Thoracic aorta (tissue), 2 donors: ENCODE results near the gene MPZL1. TPM values are rescaled to one million over a fixed set of nuclear protein-coding genes. Genes with fewer than 3 reads are reported as not detected.
"Not testable (repeated sequence)": the region's sequence is repeated elsewhere in the genome, so short reads cannot be mapped to it uniquely, and the experiment has no call there.

Source experiments
- ATAC-seq: fragments of 150-250 bp; one replicate; pipeline ENCODE4 v1.8.0; 2017; ENCODE audit warnings: low read depth; ENCODE audit not compliant: insufficient number of reproducible peaks, low FRiP score
- DNase-seq: peaks from one replicate; pipeline ENCODE4 v3.0.0-alpha.2; 2020; ENCODE audit warnings: low spot score
- H3K27ac ChIP-seq, 2 donors: fragments of 200-600 bp; sonication (generic); 1 replicate in 1 of 2; 2 replicates in 1 of 2; pipeline ENCODE4 v1.5.1; 2016; ENCODE audit warnings: mild to moderate bottlenecking in 2 of 2, moderate library complexity in 2 of 2
- H3K27me3 ChIP-seq: fragments of 200-600 bp; sonication (generic); replicated peaks from 2 replicates; pipeline ENCODE4 v1.6.0; 2016; ENCODE audit warnings: mild to moderate bottlenecking; ENCODE audit not compliant: insufficient read depth
- H3K36me3 ChIP-seq: fragments of 200-600 bp; sonication (generic); one replicate; pipeline ENCODE4 v1.5.1; 2016
- H3K4me1 ChIP-seq, 2 donors: fragments of 200-600 bp; sonication (generic); 1 replicate in 1 of 2; 2 replicates in 1 of 2; pipeline versions ENCODE4 v1.5.1 to v1.6.0; 2016; ENCODE audit warnings: low read depth in 2 of 2, mild to moderate bottlenecking in 1 of 2; ENCODE audit not compliant: control insufficient read depth in 1 of 2
- H3K4me3 ChIP-seq: fragments of 200-600 bp; sonication (generic); 2 replicates; pipeline ENCODE4 v1.5.1; 2016; ENCODE audit warnings: mild to moderate bottlenecking
- H3K9me3 ChIP-seq: fragments of 200-600 bp; sonication (generic); 2 replicates; pipeline ENCODE4 v1.5.1; 2016
- CTCF ChIP-seq: fragments of 200-600 bp; sonication (generic); IDR thresholded peaks from one replicate; pipeline ENCODE4 v1.5.1; 2019; ENCODE audit warnings: antibody characterized with exemption
- total RNA-seq, 2 donors: library from RNA; depleted of rRNA; stranded (reverse); fragments of >200 nt; gene quantifications; one replicate each; pipeline versions ENCODE4 v1.1.0 to v1.2.3, GENCODE V29; 2016

Gene MPZL1
- total RNA-seq, 2 donors from 2014 or later, result 92.6 to 108 TPM

- DNase-seq, result no peak
- no peak for ATAC-seq
- H3K4me1 ChIP-seq, result peaks cover 14 to 36% of the 10 kb centered on the region in 2 donors
These were observed 78.5 kb downstream of the MPZL1 start for GRCh38 chr1:167800251-167800650.

GRCh38 chr1:167802235-167802634 is 80.5 kb downstream of the MPZL1 start:
- H3K27ac ChIP-seq, result no peak overlapping the region
- TF ChIP-seq CTCF, result no peak
- ATAC-seq (no peak), DNase-seq (no peak)
- H3K9me3 ChIP-seq, result no peaks in the 10 kb centered on the region
- no peaks in the 10 kb centered on the region for H3K27me3 ChIP-seq
- peaks cover 3 to 16% of the 10 kb centered on the region in 2 donors for H3K4me1 ChIP-seq
- H3K4me3 ChIP-seq, result no peak overlapping the region
- H3K36me3 ChIP-seq, result no peaks in the 10 kb centered on the region

More at GRCh38 chr1:167800251-167800650, 78.5 kb downstream of the MPZL1 start:
- H3K27ac ChIP-seq, result no peak overlapping the region
- TF ChIP-seq CTCF, result no peak
- H3K27me3 ChIP-seq, result no peaks in the 10 kb centered on the region
- no peak overlapping the region for H3K4me3 ChIP-seq
- no peaks in the 10 kb centered on the region for H3K9me3 ChIP-seq
- H3K36me3 ChIP-seq, result no peaks in the 10 kb centered on the region

- ATAC-seq, result peak; percentile 79
- peak; percentile 91 for TF ChIP-seq CTCF
- no peaks in the 10 kb centered on the region for H3K27me3 ChIP-seq
These were observed 81.8 kb downstream of the MPZL1 start for GRCh38 chr1:167803358-167804207.

GRCh38 chr1:167805041-167805556 is 83.3 kb downstream of the MPZL1 start:
- Histone ChIP-seq H3K27me3 (no peaks in the 10 kb centered on the region), H3K4me3 (no peak overlapping the region), H3K27ac (no peak overlapping the region), H3K36me3 (no peaks in the 10 kb centered on the region), H3K4me1 (peaks cover 0 to 6% of the 10 kb centered on the region in 2 donors), H3K9me3 (no peaks in the 10 kb centered on the region)
- TF ChIP-seq CTCF, result no peak
- DNase-seq (no peak), ATAC-seq (no peak)

More at GRCh38 chr1:167803358-167804207, 81.8 kb downstream of the MPZL1 start:
- Histone ChIP-seq H3K4me1 (peaks cover 0 to 6% of the 10 kb centered on the region in 2 donors), H3K9me3 (no peaks in the 10 kb centered on the region), H3K4me3 (peak overlapping the region; percentile 47), H3K27ac (no peak overlapping the region), H3K36me3 (no peaks in the 10 kb centered on the region)
- peak; percentile 69 for DNase-seq

GRCh38 chr1:167806235-167806634 is 84.5 kb downstream of the MPZL1 start:
- not testable (repeated sequence) for ATAC-seq, H3K27ac ChIP-seq

GRCh38 chr1:167806676-167807075 is 84.9 kb downstream of the MPZL1 start:
- H3K27ac ChIP-seq, DNase-seq, H3K4me1 ChIP-seq, ATAC-seq, H3K36me3 ChIP-seq, H3K9me3 ChIP-seq, H3K27me3 ChIP-seq, H3K4me3 ChIP-seq: not testable (repeated sequence)

More at GRCh38 chr1:167806235-167806634, 84.5 kb downstream of the MPZL1 start:
- not testable (repeated sequence) for H3K4me3 ChIP-seq, DNase-seq, H3K4me1 ChIP-seq, H3K36me3 ChIP-seq, H3K9me3 ChIP-seq, H3K27me3 ChIP-seq
